Measurements from ENCODE around the gene PLA2G4D.

Gene PLA2G4D

GRCh38 chr15:42080919-42081830 lies 13.2 kb downstream of the PLA2G4D start:
- H3K4me3 ChIP-seq (ENCODE audit: low read length), result no peak overlapping the region
- no peak for TF ChIP-seq CTCF (conservative IDR thresholded peaks at IDR 0.05; ENCODE audit: low read depth, low read length)
- no peak for DNase-seq (ENCODE audit: low read depth)

- no peak overlapping the region for H3K4me3 ChIP-seq (ENCODE audit: low read length)
- DNase-seq (ENCODE audit: low read depth), result no peak
- no peak for TF ChIP-seq CTCF (conservative IDR thresholded peaks at IDR 0.05; ENCODE audit: low read depth, low read length)
Measured at GRCh38 chr15:42080186-42080918, 14.0 kb downstream of the PLA2G4D start.

GRCh38 chr15:42079401-42079908 lies 14.9 kb downstream of the PLA2G4D start:
- no peak for DNase-seq (ENCODE audit: low read depth)
- no peak for TF ChIP-seq CTCF (conservative IDR thresholded peaks at IDR 0.05; ENCODE audit: low read depth, low read length)
- no peak overlapping the region for H3K4me3 ChIP-seq (ENCODE audit: low read length)

- DNase-seq (ENCODE audit: low read depth), result no peak
- TF ChIP-seq CTCF (conservative IDR thresholded peaks at IDR 0.05; ENCODE audit: low read depth, low read length), result no peak
Measured at GRCh38 chr15:42078903-42079302, 15.5 kb downstream of the PLA2G4D start.

GRCh38 chr15:42077689-42078088 lies 16.7 kb downstream of the PLA2G4D start:
- no peak for TF ChIP-seq CTCF (conservative IDR thresholded peaks at IDR 0.05; ENCODE audit: low read depth, low read length)
- no peak overlapping the region for H3K4me3 ChIP-seq (ENCODE audit: low read length)
- DNase-seq (ENCODE audit: low read depth), result no peak

More at GRCh38 chr15:42078903-42079302, 15.5 kb downstream of the PLA2G4D start:
- H3K4me3 ChIP-seq (ENCODE audit: low read length), result no peak overlapping the region

GRCh38 chr15:42073418-42073817 lies 20.9 kb downstream of the PLA2G4D start:
- no peak overlapping the region for H3K4me3 ChIP-seq (ENCODE audit: low read length)
- TF ChIP-seq CTCF (conservative IDR thresholded peaks at IDR 0.05; ENCODE audit: low read depth, low read length), result no peak
- no peak for DNase-seq (ENCODE audit: low read depth)

Data from retinal pigment epithelial cell (primary cell).